ENCODE measurements around the gene ADH7.
"Not testable (repeated sequence)": the region's sequence is repeated elsewhere in the genome, so short reads cannot be mapped to it uniquely, and the experiment has no call there.

ADH7 gene

DNA sequence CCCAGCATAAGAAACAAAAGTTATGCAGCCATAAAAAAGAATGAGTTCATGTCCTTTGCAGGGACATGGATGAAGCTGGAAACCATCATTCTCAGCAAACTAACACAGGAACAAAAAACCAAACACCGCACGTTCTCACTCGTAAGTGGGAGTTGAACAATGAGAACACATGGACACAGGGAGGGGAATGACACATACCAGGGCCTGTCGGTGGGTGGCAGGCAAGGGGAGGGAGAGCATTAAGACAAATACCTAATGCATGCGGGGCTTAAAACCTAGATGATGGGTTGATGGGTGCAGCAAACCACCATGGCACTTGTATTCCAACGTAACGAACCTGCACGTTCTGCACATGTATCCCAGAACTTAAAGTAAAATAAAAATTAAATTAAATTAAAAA lies 19.4 kb downstream of the ADH7 start:
- not testable (repeated sequence) for DNase-seq (ENCODE audit: low spot score)

DNA sequence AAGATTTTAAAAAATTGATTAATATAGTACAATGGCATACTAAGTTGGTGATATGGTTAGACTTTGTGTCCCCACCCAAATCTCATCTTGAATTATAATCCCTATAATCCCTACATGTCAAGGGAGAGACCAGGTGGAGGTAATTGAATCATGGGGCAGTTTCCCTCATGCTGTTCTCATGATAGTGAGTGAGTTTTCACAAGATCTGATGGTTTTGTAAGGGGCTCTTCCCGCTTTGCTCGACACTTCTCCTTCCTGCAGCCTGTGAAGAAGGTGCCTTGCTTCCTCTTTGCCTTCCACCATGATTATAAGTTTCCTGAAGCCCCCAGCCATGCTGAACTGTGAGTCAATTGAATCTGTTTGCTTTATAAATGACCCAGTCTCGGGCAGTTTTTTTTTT lies 20.2 kb downstream of the ADH7 start:
- not testable (repeated sequence) for DNase-seq (ENCODE audit: low spot score)

GRCh38 chr4:99414401-99414800 lies 20.7 kb downstream of the ADH7 start:
- no peak for DNase-seq (ENCODE audit: low spot score)

DNA sequence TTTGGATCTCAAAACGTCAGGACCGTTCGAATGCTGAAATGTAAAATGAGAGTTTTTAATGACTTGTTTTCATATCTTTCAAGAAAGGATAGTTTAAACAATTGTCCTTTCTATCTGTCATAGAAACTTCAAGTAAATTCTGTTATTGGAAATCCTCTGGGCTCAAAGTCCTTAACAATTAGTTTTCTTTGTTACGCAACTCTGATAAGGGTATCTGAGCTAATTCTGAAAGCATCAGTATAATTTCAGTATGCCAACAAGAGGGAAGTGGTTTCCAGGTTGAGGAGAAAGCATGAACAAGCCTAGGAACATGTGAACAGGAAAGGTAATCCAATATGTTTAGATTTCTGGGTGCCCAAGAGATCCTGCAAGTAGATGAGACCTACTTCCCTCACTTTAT lies 22.0 kb downstream of the ADH7 start:
- no peak for DNase-seq (ENCODE audit: low spot score)

GRCh38 chr4:99411041-99411440 lies 24.1 kb downstream of the ADH7 start:
- DNase-seq (ENCODE audit: low spot score): no peak

GRCh38 chr4:99410075-99410474 lies 25.1 kb downstream of the ADH7 start:
- no peak for DNase-seq (ENCODE audit: low spot score)

GRCh38 chr4:99408346-99408745 lies 26.8 kb downstream of the ADH7 start:
- DNase-seq (ENCODE audit: low spot score): no peak

- peak; percentile 63 for DNase-seq (ENCODE audit: low spot score)
Measured at GRCh38 chr4:99405433-99406115, 29.6 kb downstream of the ADH7 start.

- DNase-seq (ENCODE audit: low spot score): no peak
Measured at GRCh38 chr4:99404595-99405287, 30.4 kb downstream of the ADH7 start.

DNA sequence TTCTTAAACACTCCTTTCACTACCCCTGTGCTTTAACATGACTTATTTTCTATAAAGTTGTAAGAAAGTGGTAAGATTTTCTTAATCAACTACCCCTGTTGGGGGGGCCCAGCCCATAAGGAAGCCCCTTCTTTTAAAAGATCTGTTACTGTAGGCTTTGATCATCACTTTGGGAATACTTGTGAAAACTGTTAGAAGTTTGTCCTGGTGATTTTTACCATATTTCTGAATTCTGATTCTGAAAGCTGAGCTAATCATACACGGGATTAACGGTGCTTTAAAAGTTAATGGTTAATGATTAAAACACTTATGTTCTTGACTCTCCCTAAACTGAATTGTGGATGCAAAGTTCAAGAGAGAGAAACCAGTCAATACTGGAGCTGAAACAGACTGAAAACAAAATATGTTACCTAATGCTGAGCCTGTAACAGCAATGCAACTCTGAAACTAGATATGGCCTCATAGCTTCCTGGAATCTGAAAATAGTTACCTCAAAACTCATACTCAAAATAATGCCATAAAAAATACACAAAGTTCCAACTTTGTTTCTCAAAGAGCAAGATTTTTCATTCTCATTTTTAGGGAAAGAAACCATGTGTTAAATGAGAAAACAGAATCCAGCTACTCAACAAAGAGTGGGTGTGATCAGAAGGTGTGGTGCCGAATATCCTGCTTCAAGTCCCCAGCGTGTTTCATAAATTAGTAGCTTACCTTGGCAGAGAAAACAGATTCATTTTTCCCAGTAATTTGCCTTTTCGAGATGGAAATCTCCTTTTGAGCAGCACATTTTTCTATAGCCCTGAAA lies 31.6 kb downstream of the ADH7 start:
- no peak for DNase-seq (ENCODE audit: low spot score)

GRCh38 chr4:99402765-99403164 lies 32.4 kb downstream of the ADH7 start:
- no peak for DNase-seq (ENCODE audit: low spot score)

DNA sequence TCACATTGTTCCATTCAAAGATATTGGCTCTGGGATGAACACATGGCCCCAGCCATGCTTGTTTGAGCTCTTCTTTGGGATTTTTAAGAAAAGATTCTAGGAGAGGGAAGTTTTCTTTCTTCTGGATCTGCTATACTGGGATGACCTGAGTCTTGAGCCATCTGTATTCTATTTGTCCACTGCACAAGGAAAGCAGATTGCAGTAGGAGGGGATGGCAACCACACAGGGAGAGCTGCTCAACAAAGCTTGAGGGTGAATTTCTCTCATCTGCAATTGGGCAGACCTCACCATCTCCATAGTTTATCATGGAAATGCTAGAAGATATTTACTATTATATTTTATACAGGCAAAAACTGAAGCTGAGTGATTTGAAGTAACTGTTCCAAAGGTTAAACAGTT lies 34.3 kb downstream of the ADH7 start:
- no peak for DNase-seq (ENCODE audit: low spot score)

GRCh38 chr4:99399017-99399416 lies 36.1 kb downstream of the ADH7 start:
- no peak for DNase-seq (ENCODE audit: low spot score)

GRCh38 chr4:99395595-99396364 lies 39.4 kb downstream of the ADH7 start:
- no peak for DNase-seq (ENCODE audit: low spot score)

GRCh38 chr4:99394896-99395295 lies 40.2 kb downstream of the ADH7 start:
- no peak for DNase-seq (ENCODE audit: low spot score)

GRCh38 chr4:99390055-99390454 lies 45.1 kb downstream of the ADH7 start:
- DNase-seq (ENCODE audit: low spot score): no peak

GRCh38 chr4:99389606-99390005 lies 45.5 kb downstream of the ADH7 start:
- DNase-seq (ENCODE audit: low spot score): no peak

- no peak for DNase-seq (ENCODE audit: low spot score)
Measured at GRCh38 chr4:99383833-99384392, 51.2 kb downstream of the ADH7 start.

- DNase-seq (ENCODE audit: low spot score): no peak
Measured at GRCh38 chr4:99383399-99383798, 51.7 kb downstream of the ADH7 start.

DNA sequence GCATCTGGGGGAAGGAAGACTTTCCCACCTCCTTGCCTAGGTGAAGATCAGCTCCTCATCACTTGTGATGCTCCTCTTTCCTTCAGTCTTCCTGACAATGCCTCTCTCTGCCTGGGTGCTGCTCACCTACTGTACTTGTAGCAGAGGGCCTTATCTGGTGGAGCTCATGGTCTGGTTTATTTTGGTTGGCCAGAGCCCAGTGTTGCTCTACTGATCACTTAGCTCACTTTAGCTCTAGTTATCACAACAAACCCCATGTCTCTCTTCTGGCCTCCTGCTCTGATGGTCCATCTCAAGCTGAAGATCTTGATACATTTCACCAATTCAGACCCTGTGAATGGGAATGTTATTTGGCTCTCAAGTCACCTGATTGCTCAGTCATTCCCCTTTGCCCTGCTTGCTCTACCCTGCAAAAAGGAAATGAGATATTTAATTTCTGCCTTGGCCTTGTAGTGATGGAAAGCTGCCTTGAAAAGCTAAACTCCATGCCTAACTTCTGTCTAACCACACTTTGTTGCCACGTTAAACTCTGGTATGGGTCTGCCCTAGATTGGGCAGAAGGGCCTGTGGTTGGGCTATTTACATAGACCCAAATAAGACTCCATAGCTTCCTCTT lies 52.3 kb downstream of the ADH7 start:
- DNase-seq (ENCODE audit: low spot score): no peak

DNA sequence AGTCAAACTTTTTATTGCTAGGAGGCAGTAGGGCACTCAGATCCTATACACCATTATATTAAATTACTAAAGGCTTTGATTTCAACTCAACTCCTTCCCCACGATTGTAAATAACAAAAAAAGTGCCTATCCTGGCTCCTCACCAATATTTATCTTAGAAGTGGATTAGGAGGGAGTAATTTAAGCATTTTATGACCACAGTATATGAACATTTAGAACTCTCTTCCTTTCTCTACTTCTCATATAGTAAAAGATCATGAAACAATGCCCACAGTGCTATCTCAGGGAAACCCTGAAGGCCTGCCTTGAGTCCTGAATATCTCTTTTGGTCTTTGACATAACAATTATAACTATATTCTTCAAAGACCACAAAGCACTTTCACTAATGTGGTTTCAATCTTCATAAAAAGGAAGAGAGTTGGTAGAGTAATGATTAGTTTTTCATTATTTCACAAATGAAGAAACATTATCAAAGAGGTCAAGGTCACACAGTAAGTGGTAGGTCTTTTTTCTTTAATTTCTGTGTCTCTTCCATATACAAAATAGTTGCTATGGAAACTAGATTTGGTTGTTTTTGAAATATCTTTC lies 53.5 kb downstream of the ADH7 start:
- DNase-seq (ENCODE audit: low spot score): no peak
